ENCODE measurements around the gene NAPB. TPM values are rescaled to one million over a fixed set of nuclear protein-coding genes. Genes with fewer than 3 reads are reported as not detected.

NAPB gene
- total and polyA plus RNA-seq, 4 experiments from 2014 or later: 5.8 to 14.9 (median 9.8) TPM

GRCh38 chr20:23404196-23404595 is 17.1 kb downstream of the NAPB start:
- H3K27me3 ChIP-seq (ENCODE audit: insufficient read depth, low read length): no peaks in the 10 kb centered on the region
- intact Hi-C loops (cut with micrococcal nuclease): no loop called here
- Mint-ChIP-seq H3K27me3 (no peaks in the 10 kb centered on the region), H3K9me3 (no peaks in the 10 kb centered on the region), H3K4me3 (no peak overlapping the region), H3K4me1 (peaks cover 16 to 33% (median 25%) of the 10 kb centered on the region in 4 donors), H3K36me3 (peaks cover 13 to 19% of the 10 kb centered on the region in 2 donors), H3K27ac (no peak overlapping the region)
- DNase-seq: no peak
- CTCF ChIA-PET (ENCODE audit: partially characterized antibody): interaction anchor here (1.3 to 2.6 kb wide), 2 partner anchors 17 to 38 kb away, joined by 5 to 10 read pairs; partner anchors contain the start of gene NAPB
- H3K4me3 ChIP-seq (ENCODE audit: low read length in 2 of 2): no peak overlapping the region
- no peaks in the 10 kb centered on the region for H3K9me3 ChIP-seq (ENCODE audit: control insufficient read depth in 1 of 2, low read length in 2 of 2)
- peaks cover 23% of the 10 kb centered on the region for H3K4me1 ChIP-seq (ENCODE audit: insufficient read depth, low read length)
- H3K27ac ChIP-seq (ENCODE audit: low read depth, low read length): no peak overlapping the region
- H3K36me3 ChIP-seq (ENCODE audit: insufficient read depth, low read length): no peaks in the 10 kb centered on the region
- POLR2A ChIA-PET (ENCODE audit: partially characterized antibody): no interaction called here

GRCh38 chr20:23403751-23404150 is 17.5 kb downstream of the NAPB start:
- Mint-ChIP-seq H3K9me3 (no peaks in the 10 kb centered on the region), H3K27me3 (no peaks in the 10 kb centered on the region), H3K4me3 (no peak overlapping the region), H3K36me3 (peaks cover 13 to 23% of the 10 kb centered on the region in 2 donors), H3K27ac (no peak overlapping the region), H3K4me1 (peaks cover 16 to 37% (median 23%) of the 10 kb centered on the region in 4 donors)
- Histone ChIP-seq H3K36me3 (ENCODE audit: insufficient read depth, low read length) (no peaks in the 10 kb centered on the region), H3K9me3 (ENCODE audit: control insufficient read depth in 1 of 2, low read length in 2 of 2) (no peaks in the 10 kb centered on the region), H3K27me3 (ENCODE audit: insufficient read depth, low read length) (no peaks in the 10 kb centered on the region), H3K27ac (ENCODE audit: low read depth, low read length) (no peak overlapping the region), H3K4me3 (ENCODE audit: low read length in 2 of 2) (no peak overlapping the region), H3K4me1 (ENCODE audit: insufficient read depth, low read length) (peaks cover 27% of the 10 kb centered on the region)
- intact Hi-C loops (cut with micrococcal nuclease): no loop called here
- CTCF ChIA-PET (ENCODE audit: partially characterized antibody): interaction anchor here (0.6 to 1.3 kb wide), 2 partner anchors 38 to 1284 kb away, joined by 5 to 6 read pairs; no protein-coding TSS in a partner anchor
- no peak for DNase-seq
- POLR2A ChIA-PET (ENCODE audit: partially characterized antibody): no interaction called here

GRCh38 chr20:23401051-23401450 is 20.2 kb downstream of the NAPB start:
- H3K4me3 ChIP-seq (ENCODE audit: low read length in 2 of 2): no peak overlapping the region
- H3K27me3 ChIP-seq (ENCODE audit: insufficient read depth, low read length): no peaks in the 10 kb centered on the region
- H3K36me3 ChIP-seq (ENCODE audit: insufficient read depth, low read length): no peaks in the 10 kb centered on the region
- H3K27ac ChIP-seq (ENCODE audit: low read depth, low read length): no peak overlapping the region
- H3K4me1 Mint-ChIP-seq: peaks cover 10 to 26% (median 17%) of the 10 kb centered on the region in 4 donors
- CTCF ChIA-PET (ENCODE audit: partially characterized antibody): interaction anchor here (1.2 to 1.6 kb wide), 2 partner anchors 43 to 51 kb away, joined by 3 to 4 read pairs; no protein-coding TSS in a partner anchor
- H3K4me3 Mint-ChIP-seq: no peak overlapping the region
- DNase-seq: no peak
- intact Hi-C loops (cut with micrococcal nuclease): no loop called here
- POLR2A ChIA-PET (ENCODE audit: partially characterized antibody): no interaction called here
- peaks cover 18 to 35% of the 10 kb centered on the region in 2 donors for H3K36me3 Mint-ChIP-seq
- H3K27ac Mint-ChIP-seq: no peak overlapping the region
- H3K9me3 Mint-ChIP-seq: no peaks in the 10 kb centered on the region
- no peaks in the 10 kb centered on the region for H3K27me3 Mint-ChIP-seq
- no peaks in the 10 kb centered on the region for H3K9me3 ChIP-seq (ENCODE audit: control insufficient read depth in 1 of 2, low read length in 2 of 2)
- peaks cover 14% of the 10 kb centered on the region for H3K4me1 ChIP-seq (ENCODE audit: insufficient read depth, low read length)

- intact Hi-C loops (cut with micrococcal nuclease): no loop called here
- H3K4me1 Mint-ChIP-seq: peaks cover 9 to 26% (median 15%) of the 10 kb centered on the region in 4 donors
- peaks cover 22 to 41% of the 10 kb centered on the region in 2 donors for H3K36me3 Mint-ChIP-seq
- ChIA-PET CTCF (ENCODE audit: partially characterized antibody) (interaction anchor here (0.6 kb wide), 1 partner anchor 17 kb away, joined by 3 read pairs; no protein-coding TSS in a partner anchor), POLR2A (ENCODE audit: partially characterized antibody) (no interaction called here)
- H3K27ac Mint-ChIP-seq: peak overlapping the region in 4 of 7 donors; percentile 17 to 62 (median 50)
- no peak overlapping the region for H3K4me3 Mint-ChIP-seq
- peaks cover 5% of the 10 kb centered on the region for H3K36me3 ChIP-seq (ENCODE audit: insufficient read depth, low read length)
- no peak overlapping the region for H3K4me3 ChIP-seq (ENCODE audit: low read length in 2 of 2)
- H3K9me3 Mint-ChIP-seq: no peaks in the 10 kb centered on the region
- H3K4me1 ChIP-seq (ENCODE audit: insufficient read depth, low read length): peaks cover 14% of the 10 kb centered on the region
- H3K27ac ChIP-seq (ENCODE audit: low read depth, low read length): no peak overlapping the region
- no peaks in the 10 kb centered on the region for H3K9me3 ChIP-seq (ENCODE audit: control insufficient read depth in 1 of 2, low read length in 2 of 2)
- no peak for DNase-seq
- no peaks in the 10 kb centered on the region for H3K27me3 Mint-ChIP-seq
- H3K27me3 ChIP-seq (ENCODE audit: insufficient read depth, low read length): no peaks in the 10 kb centered on the region
These were observed 21.6 kb downstream of the NAPB start for GRCh38 chr20:23399568-23400241.

- peak overlapping the region in 3 of 7 donors; percentile 65 to 82 (median 67) for H3K27ac Mint-ChIP-seq
These were observed 23.3 kb downstream of the NAPB start for GRCh38 chr20:23397961-23398360.

GRCh38 chr20:23396950-23397627 is 24.2 kb downstream of the NAPB start:
- Histone ChIP-seq H3K4me1 (ENCODE audit: insufficient read depth, low read length) (peaks cover 14% of the 10 kb centered on the region), H3K4me3 (ENCODE audit: low read length in 2 of 2) (no peak overlapping the region), H3K27ac (ENCODE audit: low read depth, low read length) (no peak overlapping the region), H3K27me3 (ENCODE audit: insufficient read depth, low read length) (no peaks in the 10 kb centered on the region), H3K9me3 (ENCODE audit: control insufficient read depth in 1 of 2, low read length in 2 of 2) (no peaks in the 10 kb centered on the region), H3K36me3 (ENCODE audit: insufficient read depth, low read length) (peaks cover 19% of the 10 kb centered on the region)
- H3K9me3 Mint-ChIP-seq: no peaks in the 10 kb centered on the region
- no peak overlapping the region for H3K4me3 Mint-ChIP-seq
- intact Hi-C loops (cut with micrococcal nuclease): no loop called here
- peaks cover 35 to 58% of the 10 kb centered on the region in 2 donors for H3K36me3 Mint-ChIP-seq
- ChIA-PET POLR2A (ENCODE audit: partially characterized antibody) (no interaction called here), CTCF (ENCODE audit: partially characterized antibody) (no interaction called here)
- peaks cover 8 to 26% (median 16%) of the 10 kb centered on the region in 4 donors for H3K4me1 Mint-ChIP-seq
- H3K27ac Mint-ChIP-seq: peak overlapping the region in 1 of 7 donors; percentile 29
- no peak for DNase-seq
- no peaks in the 10 kb centered on the region for H3K27me3 Mint-ChIP-seq

More at GRCh38 chr20:23397961-23398360, 23.3 kb downstream of the NAPB start:
- peaks cover 37 to 59% of the 10 kb centered on the region in 2 donors for H3K36me3 Mint-ChIP-seq
- no peaks in the 10 kb centered on the region for H3K9me3 ChIP-seq (ENCODE audit: control insufficient read depth in 1 of 2, low read length in 2 of 2)
- H3K27me3 ChIP-seq (ENCODE audit: insufficient read depth, low read length): no peaks in the 10 kb centered on the region
- no peak overlapping the region for H3K4me3 ChIP-seq (ENCODE audit: low read length in 2 of 2)
- ChIA-PET POLR2A (ENCODE audit: partially characterized antibody) (no interaction called here), CTCF (ENCODE audit: partially characterized antibody) (no interaction called here)
- H3K4me1 ChIP-seq (ENCODE audit: insufficient read depth, low read length): peaks cover 14% of the 10 kb centered on the region
- H3K9me3 Mint-ChIP-seq: no peaks in the 10 kb centered on the region
- H3K27ac ChIP-seq (ENCODE audit: low read depth, low read length): no peak overlapping the region
- intact Hi-C loops (cut with micrococcal nuclease): no loop called here
- H3K4me3 Mint-ChIP-seq: no peak overlapping the region
- no peaks in the 10 kb centered on the region for H3K27me3 Mint-ChIP-seq
- peaks cover 19% of the 10 kb centered on the region for H3K36me3 ChIP-seq (ENCODE audit: insufficient read depth, low read length)
- H3K4me1 Mint-ChIP-seq: peaks cover 8 to 26% (median 17%) of the 10 kb centered on the region in 4 donors
- DNase-seq: no peak

- intact Hi-C loops (cut with micrococcal nuclease): no loop called here
- Histone ChIP-seq H3K27ac (ENCODE audit: low read depth, low read length) (no peak overlapping the region), H3K36me3 (ENCODE audit: insufficient read depth, low read length) (peaks cover 19% of the 10 kb centered on the region), H3K9me3 (ENCODE audit: control insufficient read depth in 1 of 2, low read length in 2 of 2) (no peaks in the 10 kb centered on the region), H3K27me3 (ENCODE audit: insufficient read depth, low read length) (no peaks in the 10 kb centered on the region), H3K4me1 (ENCODE audit: insufficient read depth, low read length) (peaks cover 4% of the 10 kb centered on the region), H3K4me3 (ENCODE audit: low read length in 2 of 2) (no peak overlapping the region)
- Mint-ChIP-seq H3K9me3 (no peaks in the 10 kb centered on the region), H3K4me1 (peaks cover 6 to 10% (median 8%) of the 10 kb centered on the region in 4 donors), H3K27me3 (no peaks in the 10 kb centered on the region), H3K27ac (peak overlapping the region in 4 of 7 donors; percentile 5 to 42 (median 18)), H3K4me3 (no peak overlapping the region), H3K36me3 (peaks cover 43 to 55% of the 10 kb centered on the region in 2 donors)
- no peak for DNase-seq
- POLR2A ChIA-PET (ENCODE audit: partially characterized antibody): no interaction called here
- CTCF ChIA-PET (ENCODE audit: partially characterized antibody): interaction anchor here (1.0 kb wide), 1 partner anchor 45 kb away, joined by 3 read pairs; no protein-coding TSS in a partner anchor
These were observed 27.1 kb downstream of the NAPB start for GRCh38 chr20:23393996-23394775.
